GM12891 (cell line): ENCODE measurements around the gene ZNF827.

ENCODE experiments used
- POLR2A ChIP-seq: IDR thresholded peaks from 2 replicates; pipeline ENCODE4 v1.6.1; 2011; ENCODE audit warnings: low read depth, low read length, control low read depth
- POLR2AphosphoS5 ChIP-seq: IDR thresholded peaks from 2 replicates; pipeline ENCODE4 v1.6.1; 2011; ENCODE audit warnings: low read depth, low read length, control low read depth
- POU2F2 ChIP-seq: IDR thresholded peaks from 2 replicates; pipeline ENCODE4 v1.6.1; 2011; ENCODE audit warnings: low read depth, mild to moderate bottlenecking, control low read depth, low read length, moderate library complexity
- SPI1 ChIP-seq: IDR thresholded peaks from 2 replicates; pipeline ENCODE4 v1.6.1; 2011; ENCODE audit warnings: low read depth, low read length, control low read depth

DNA sequence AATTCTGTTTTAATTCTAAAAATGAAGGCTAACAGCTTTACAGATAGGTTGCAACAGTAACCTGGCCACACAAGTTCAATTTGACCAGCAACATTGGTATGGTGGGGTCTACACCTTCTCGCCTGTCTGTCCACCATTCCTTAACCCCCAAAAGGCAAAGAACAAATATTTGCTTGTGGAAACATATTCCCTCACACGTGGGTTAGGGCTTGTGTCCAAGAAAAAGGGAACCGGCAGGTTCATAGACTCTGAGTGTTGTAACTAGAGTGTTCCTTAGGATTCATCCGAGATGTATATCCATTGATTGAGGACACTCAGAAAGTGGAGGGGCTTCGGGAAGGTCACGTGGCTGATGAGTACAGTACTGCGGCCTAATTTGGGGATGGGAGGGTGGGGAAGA is 204.6 kb downstream of the ZNF827 start:
- TF ChIP-seq POLR2A (no peak), POU2F2 (no peak), SPI1 (no peak), POLR2AphosphoS5 (no peak)
